ENCODE measurements around the gene FBXW7. TPM values are rescaled to one million over a fixed set of nuclear protein-coding genes. Genes with fewer than 3 reads are reported as not detected.
A peak's percentile ranks its signal among the peaks of the same experiment; 100 is the strongest.
"Not testable (repeated sequence)": the region's sequence is repeated elsewhere in the genome, so short reads cannot be mapped to it uniquely, and the experiment has no call there.

FBXW7 gene
- total RNA-seq, 1 donor = 15.9 TPM

- DNase-seq (ENCODE audit: low read depth in 2 of 3, low spot score in 2 of 3) = no peak
Measured at GRCh38 chr4:152545088-152545487, 9.2 kb upstream of the FBXW7 start.

GRCh38 chr4:152544533-152544932, 8.6 kb upstream of the FBXW7 start:
- DNase-seq (ENCODE audit: low read depth in 2 of 3, low spot score in 2 of 3) = not testable (repeated sequence)

- DNase-seq (ENCODE audit: low read depth in 2 of 3, low spot score in 2 of 3) = no peak
Measured at GRCh38 chr4:152540941-152541340, 5.0 kb upstream of the FBXW7 start.

- no peak for DNase-seq (ENCODE audit: low read depth in 2 of 3, low spot score in 2 of 3)
Measured at GRCh38 chr4:152540293-152540674, 4.4 kb upstream of the FBXW7 start.

GRCh38 chr4:152539556-152540292, 3.8 kb upstream of the FBXW7 start:
- no peak for DNase-seq (ENCODE audit: low read depth in 2 of 3, low spot score in 2 of 3)

- no peak for DNase-seq (ENCODE audit: low read depth in 2 of 3, low spot score in 2 of 3)
Measured at GRCh38 chr4:152537881-152538280, 2.0 kb upstream of the FBXW7 start.

- peak in 2 of 3 donors; percentile 69 to 77 for DNase-seq (ENCODE audit: low read depth in 2 of 3, low spot score in 2 of 3)
Measured at GRCh38 chr4:152536545-152537182, 772 bp upstream of the FBXW7 start.

GRCh38 chr4:152535360-152535902, 461 bp downstream of the FBXW7 start:
- no peak for DNase-seq (ENCODE audit: low read depth in 2 of 3, low spot score in 2 of 3)

- DNase-seq (ENCODE audit: low read depth in 2 of 3, low spot score in 2 of 3) = peak in 2 of 3 donors; percentile 33 to 60
Measured at GRCh38 chr4:152534541-152535359, 1.1 kb downstream of the FBXW7 start.

- DNase-seq (ENCODE audit: low read depth in 2 of 3, low spot score in 2 of 3) = no peak
Measured at GRCh38 chr4:152531479-152531878, 4.4 kb downstream of the FBXW7 start.

- DNase-seq (ENCODE audit: low read depth in 2 of 3, low spot score in 2 of 3) = no peak
Measured at GRCh38 chr4:152530600-152530999, 5.3 kb downstream of the FBXW7 start.

- DNase-seq (ENCODE audit: low read depth in 2 of 3, low spot score in 2 of 3) = no peak
Measured at GRCh38 chr4:152529880-152530279, 6.0 kb downstream of the FBXW7 start.

- DNase-seq (ENCODE audit: low read depth in 2 of 3, low spot score in 2 of 3) = no peak
Measured at GRCh38 chr4:152528060-152528459, 7.8 kb downstream of the FBXW7 start.

- no peak for DNase-seq (ENCODE audit: low read depth in 2 of 3, low spot score in 2 of 3)
Measured at GRCh38 chr4:152525878-152526277, 10.0 kb downstream of the FBXW7 start.

GRCh38 chr4:152524427-152524826, 11.5 kb downstream of the FBXW7 start:
- DNase-seq (ENCODE audit: low read depth in 2 of 3, low spot score in 2 of 3) = no peak

- DNase-seq (ENCODE audit: low read depth in 2 of 3, low spot score in 2 of 3) = no peak
Measured at GRCh38 chr4:152523731-152524130, 12.2 kb downstream of the FBXW7 start.

GRCh38 chr4:152522754-152523153, 13.1 kb downstream of the FBXW7 start:
- DNase-seq (ENCODE audit: low read depth in 2 of 3, low spot score in 2 of 3) = no peak

GRCh38 chr4:152522245-152522644, 13.6 kb downstream of the FBXW7 start:
- DNase-seq (ENCODE audit: low read depth in 2 of 3, low spot score in 2 of 3) = no peak

- DNase-seq (ENCODE audit: low read depth in 2 of 3, low spot score in 2 of 3) = no peak
Measured at GRCh38 chr4:152516156-152516555, 19.7 kb downstream of the FBXW7 start.

- no peak for DNase-seq (ENCODE audit: low read depth in 2 of 3, low spot score in 2 of 3)
Measured at GRCh38 chr4:152515678-152516077, 20.2 kb downstream of the FBXW7 start.

GRCh38 chr4:152514356-152514755, 21.5 kb downstream of the FBXW7 start:
- DNase-seq (ENCODE audit: low read depth in 2 of 3, low spot score in 2 of 3) = no peak

Measured in hematopoietic multipotent progenitor cell (in vitro differentiated cells).